ENCODE data around the gene EXOC3. TPM values are rescaled to one million over a fixed set of nuclear protein-coding genes. Genes with fewer than 3 reads are reported as not detected.

Gene EXOC3
- total and polyA plus RNA-seq, 2 of the 4 experiments (the other 2 are of a cell fraction) = 35.1 to 47.5 TPM

DNA sequence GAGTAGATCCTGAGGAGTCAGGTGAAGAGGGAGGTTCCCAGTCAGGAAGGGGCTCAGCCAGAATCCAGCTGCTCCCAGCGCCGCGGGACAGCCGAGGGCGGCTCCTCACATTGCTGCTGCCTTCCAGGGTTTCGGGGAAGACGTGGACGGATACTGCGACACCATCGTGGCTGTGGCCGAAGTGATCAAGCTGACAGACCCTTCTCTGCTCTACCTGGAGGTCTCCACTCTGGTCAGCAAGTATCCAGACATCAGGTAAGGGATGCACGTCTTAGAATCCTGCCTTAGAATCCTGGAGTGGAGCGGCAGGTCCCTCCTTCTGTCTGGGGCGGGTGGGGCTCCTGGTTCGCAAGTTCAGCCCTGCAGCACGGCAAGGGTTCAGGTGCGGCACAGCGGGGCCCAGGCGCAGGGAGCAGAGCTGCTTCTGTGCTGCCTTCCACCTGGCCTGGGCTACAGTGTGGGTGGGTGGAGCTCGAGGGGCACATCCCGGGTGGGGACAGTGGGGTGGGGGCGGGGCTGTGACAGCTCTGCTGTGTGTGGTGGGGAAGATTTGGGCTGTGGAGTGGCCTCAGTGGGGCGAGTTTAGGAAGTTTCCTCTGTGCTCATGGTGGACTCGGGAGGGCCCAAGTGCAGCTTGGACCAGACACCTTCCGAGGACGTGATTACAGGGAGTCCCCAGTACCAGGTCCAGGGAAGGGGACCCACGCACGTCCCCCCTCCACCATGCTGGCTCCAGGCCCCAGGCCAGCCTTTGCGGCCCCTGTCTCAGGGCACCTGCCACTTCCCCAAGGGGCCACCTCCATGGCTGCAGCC is 22.8 kb downstream of the EXOC3 start:
- Histone ChIP-seq H2BK5ac (ENCODE audit: low read depth, low read length, poor library complexity, severe bottlenecking) (no peak overlapping the region), H4K5ac (ENCODE audit: low read depth, low read length) (no peak overlapping the region), H4K20me1 (ENCODE audit: insufficient read depth, low read length) (peaks cover under 1% of the 10 kb centered on the region; the same call in 1 of the 2 replicates), H2BK15ac (ENCODE audit: low read depth, low read length) (no peak overlapping the region), H3K27ac (ENCODE audit: insufficient read depth, low read length) (no peak overlapping the region), H2BK20ac (ENCODE audit: low read depth, low read length) (no peak overlapping the region), H3K79me1 (ENCODE audit: low read depth in 1 of 2, low read length in 2 of 2) (peaks cover 6 to 18% of the 10 kb centered on the region in 2 experiments), H2AFZ (replicated peaks; ENCODE audit: low read length, poor library complexity) (no peak overlapping the region), H3K27me3 (ENCODE audit: control insufficient read depth, insufficient read depth, low read length) (no peaks in the 10 kb centered on the region), H3K4me1 (ENCODE audit: control insufficient read depth, insufficient read depth, low read length) (no peaks in the 10 kb centered on the region), H3K36me3 (ENCODE audit: control insufficient read depth, insufficient read depth, low read length) (peaks cover 54% of the 10 kb centered on the region), H2AK9ac (replicated peaks; ENCODE audit: low read depth, low read length, poor library complexity) (no peak overlapping the region), H3K9ac (ENCODE audit: low read depth, low read length) (no peak overlapping the region), H3K9me1 (ENCODE audit: insufficient read depth, low read length) (no peaks in the 10 kb centered on the region; the same call in 1 of the 2 replicates), H3K4ac (ENCODE audit: low read depth, low read length) (no peak overlapping the region), H2BK120ac (ENCODE audit: low read depth, low read length) (no peak overlapping the region), H4K8ac (ENCODE audit: low read depth in 2 of 2, low read length in 2 of 2) (no peak overlapping the region), H3K18ac (ENCODE audit: low read depth, low read length) (no peak overlapping the region), H3K4me3 (ENCODE audit: insufficient read depth, low read depth, low read length) (no peak overlapping the region), H4K91ac (ENCODE audit: insufficient read depth, low read depth, low read length) (no peak overlapping the region), H3K14ac (replicated peaks; ENCODE audit: low read depth, low read length) (no peak overlapping the region), H3K9me3 (ENCODE audit: control insufficient read depth, insufficient read depth, low read length) (no peaks in the 10 kb centered on the region), H2AK5ac (ENCODE audit: low read depth, low read length) (no peak overlapping the region), H3K4me2 (ENCODE audit: low read depth, low read length) (no peak overlapping the region), H3K56ac (ENCODE audit: extremely low read depth, insufficient read depth, low read length) (no peak overlapping the region), H3K23ac (ENCODE audit: low read depth, low read length) (no peak overlapping the region)
- POLR2A ChIA-PET (ENCODE audit: unreplicated experiment) = no interaction called here
- TF ChIP-seq MXI1 (IDR thresholded peaks at IDR 0.05; ENCODE audit: borderline replicate concordance, low read depth, low read length) = no peak
- no peak for TF ChIP-seq FOS (IDR thresholded peaks at IDR 0.05; ENCODE audit: low read depth, low read length)
- no peak for TF ChIP-seq CEBPB (IDR thresholded peaks at IDR 0.05; ENCODE audit: low read depth, low read length)
- TF ChIP-seq, protein P1, sequence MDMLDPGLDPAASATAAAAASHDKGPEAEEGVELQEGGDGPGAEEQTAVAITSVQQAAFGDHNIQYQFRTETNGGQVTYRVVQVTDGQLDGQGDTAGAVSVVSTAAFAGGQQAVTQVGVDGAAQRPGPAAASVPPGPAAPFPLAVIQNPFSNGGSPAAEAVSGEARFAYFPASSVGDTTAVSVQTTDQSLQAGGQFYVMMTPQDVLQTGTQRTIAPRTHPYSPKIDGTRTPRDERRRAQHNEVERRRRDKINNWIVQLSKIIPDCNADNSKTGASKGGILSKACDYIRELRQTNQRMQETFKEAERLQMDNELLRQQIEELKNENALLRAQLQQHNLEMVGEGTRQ (IDR thresholded peaks at IDR 0.05; ENCODE audit: low read depth, low read length) = no peak
- no peak for TF ChIP-seq MAFK (IDR thresholded peaks at IDR 0.05; ENCODE audit: low read depth, low read length)
- CTCF ChIA-PET = interaction anchor here (2.0 kb wide), 1 partner anchor 19 kb away, joined by 4 read pairs; no protein-coding TSS in a partner anchor
- DNase-seq = no peak
- intact Hi-C loops (cut with micrococcal nuclease) (no loop called here), in situ Hi-C loops (cut with MboI; ENCODE audit: low sequenced_read_pairs) (no loop called here), dilution Hi-C loops (cut with HindIII; ENCODE audit: low sequenced_read_pairs, unreplicated experiment) (no loop called here)
- no peak for ATAC-seq (ENCODE audit: low read depth)
- BruUV-seq (replicated peaks) = no TSS peak
- WGBS, 2 experiments (ENCODE audit: extremely low coverage in 2 of 2, insufficient read length in 1 of 2) = 97% methylated on average over 13 of the region's 29 CpGs; no CpG with 5 or more reads in 1 of the 2 experiments
